Measurements from ENCODE around the gene STAT1. TPM values are rescaled to one million over a fixed set of nuclear protein-coding genes. Genes with fewer than 3 reads are reported as not detected.

STAT1 gene
- polyA plus RNA-seq, 3 donors from 2014 or later: 79.4 to 121 (median 99.4) TPM

Other genes with a start within 250 kb of the STAT1 start
- gene GLS, start 133.3 kb downstream of the STAT1 start, polyA plus RNA-seq: 10 to 100 TPM; 20.5 to 37.8 (median 29.7) TPM
- gene STAT4, start 136.8 kb upstream of the STAT1 start, polyA plus RNA-seq: 100 to 1,000 TPM in 1 of 3 donors, 10 to 100 TPM in 2; 80.6 to 143 (median 91.7) TPM
- not detected for gene MYO1B, start 231.2 kb upstream of the STAT1 start, polyA plus RNA-seq

All from immature natural killer cell (primary cell).